GM21447 (cell line): ENCODE measurements around the gene ISM2.

Experiments used
- ATAC-seq: cut with Tn5 transposase; IDR thresholded peaks from one replicate; pipeline ENCODE4 v1.9.1; 2021; ENCODE audit not compliant: unreplicated experiment

Gene ISM2

DNA sequence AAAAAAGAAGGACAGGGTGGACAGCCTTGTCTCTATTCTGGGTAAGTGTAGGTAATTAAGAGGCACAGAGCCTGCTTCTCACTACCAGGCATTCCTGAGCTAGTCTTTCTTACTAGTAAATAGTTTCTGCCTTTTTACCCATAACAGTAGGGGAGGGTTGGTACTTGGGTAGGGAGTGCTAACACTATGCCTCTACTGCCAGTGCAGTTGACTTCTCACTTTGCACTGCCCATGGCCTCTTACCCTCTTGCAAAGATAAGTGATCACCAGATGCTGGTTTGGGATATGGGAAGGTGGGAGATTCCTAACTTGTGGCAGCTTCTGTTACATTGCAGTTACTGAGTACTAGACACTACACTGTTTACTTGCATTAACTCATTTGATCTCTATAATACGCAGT lies 29.1 kb downstream of the ISM2 start:
- no peak for ATAC-seq

- no peak for ATAC-seq
Measured at GRCh38 chr14:77469067-77469505, 29.5 kb downstream of the ISM2 start.

GRCh38 chr14:77467801-77468200 lies 30.8 kb downstream of the ISM2 start:
- no peak for ATAC-seq

GRCh38 chr14:77459072-77459723 lies 39.4 kb downstream of the ISM2 start:
- no peak for ATAC-seq

- peak; percentile 20 for ATAC-seq
Measured at GRCh38 chr14:77458249-77458950, 40.2 kb downstream of the ISM2 start.

- ATAC-seq = peak; percentile 88
Measured at GRCh38 chr14:77457522-77458248, 40.9 kb downstream of the ISM2 start, which contains the start of the genes AHSA1 and VIPAS39. TSS of gene AHSA1 (plus strand) at chr14:77458093. CDS start at chr14:77458190, 97 bp downstream. TSS of gene VIPAS39 (minus strand) at chr14:77457601. CDS start at chr14:77454102, 3,499 bp downstream.

- ATAC-seq = no peak
Measured at GRCh38 chr14:77457115-77457521, 41.5 kb downstream of the ISM2 start.

GRCh38 chr14:77455966-77456640 lies 42.5 kb downstream of the ISM2 start:
- no peak for ATAC-seq

DNA sequence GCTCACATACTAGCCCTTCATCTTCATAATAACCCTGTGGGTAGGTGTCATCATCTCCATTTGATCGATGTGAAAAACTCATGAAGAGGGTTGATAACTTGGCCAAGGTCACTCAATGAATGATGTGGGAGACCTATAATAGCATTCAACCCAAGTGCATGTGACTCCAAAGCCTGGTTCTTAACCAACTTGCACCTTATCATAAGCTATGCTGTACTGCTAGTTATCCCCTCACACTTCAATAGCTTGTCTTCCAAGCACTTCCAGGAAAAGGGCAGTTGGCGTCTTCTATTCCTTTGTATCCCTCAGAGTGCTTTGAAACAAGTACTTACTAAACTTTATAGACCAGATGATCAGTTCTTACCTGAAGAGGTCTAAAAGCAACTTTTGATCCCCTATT lies 56.4 kb downstream of the ISM2 start:
- no peak for ATAC-seq

- no peak for ATAC-seq
Measured at GRCh38 chr14:77439861-77440260, 58.8 kb downstream of the ISM2 start.

DNA sequence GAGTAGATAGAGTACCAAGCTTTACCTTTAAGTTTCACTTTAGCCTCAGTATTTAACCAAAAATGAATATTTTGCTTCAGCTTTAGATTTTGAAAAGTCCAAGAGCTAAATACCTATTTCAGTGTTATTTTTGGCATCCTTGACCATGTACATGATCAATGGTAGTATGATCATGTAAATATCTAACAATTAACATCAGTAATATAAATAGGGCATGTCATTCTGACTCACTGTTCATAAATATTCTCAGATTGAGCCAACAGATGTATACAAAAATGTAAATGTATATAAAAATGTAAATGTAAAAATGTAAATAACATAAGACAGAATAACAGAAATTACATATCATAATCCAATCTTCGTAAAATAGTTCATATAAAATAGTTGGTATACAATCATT lies 60.0 kb downstream of the ISM2 start:
- ATAC-seq = no peak

- ATAC-seq = no peak
Measured at GRCh38 chr14:77436042-77436441, 62.6 kb downstream of the ISM2 start.

DNA sequence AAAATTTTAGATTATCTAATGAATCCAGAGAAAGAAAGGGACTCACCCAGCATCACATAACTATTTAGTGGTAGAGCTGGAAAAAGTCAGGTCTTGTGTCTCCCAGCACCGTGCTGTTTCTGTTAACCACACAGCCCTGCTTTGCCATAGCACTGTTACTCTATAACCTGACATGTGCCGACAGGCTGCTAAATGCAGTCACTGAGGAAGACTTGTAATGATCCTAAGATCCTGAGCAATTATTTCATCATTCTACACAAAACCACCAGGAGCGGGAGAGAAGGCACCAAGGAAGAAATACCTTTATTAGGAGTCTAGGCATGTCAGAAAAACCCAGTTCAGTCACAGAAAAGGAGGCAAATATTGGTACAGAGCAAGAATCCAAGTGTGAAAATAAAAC lies 72.2 kb downstream of the ISM2 start:
- ATAC-seq = no peak

DNA sequence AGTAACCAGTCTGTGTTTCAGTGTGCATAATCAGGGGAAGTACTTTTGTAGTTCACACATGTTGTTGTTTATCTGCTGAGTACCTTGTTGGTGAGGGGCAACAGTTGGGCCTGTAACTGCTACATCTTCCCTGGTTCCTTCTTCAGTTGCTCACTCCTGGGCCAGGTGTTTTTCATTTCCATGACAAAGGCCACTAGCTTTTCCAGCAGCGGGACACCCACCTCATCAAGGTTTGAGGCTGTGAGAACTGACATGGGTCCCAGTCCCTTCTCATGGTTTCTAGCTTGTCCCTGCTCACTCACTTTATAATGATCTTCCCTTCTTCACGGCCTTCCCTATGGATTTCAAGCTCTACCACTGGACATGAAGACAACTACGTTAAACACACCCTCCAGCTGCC lies 73.8 kb downstream of the ISM2 start:
- ATAC-seq = no peak
